ENCODE data around the gene INPP5K. TPM values are rescaled to one million over a fixed set of nuclear protein-coding genes. Genes with fewer than 3 reads are reported as not detected.

Gene INPP5K
- total and polyA plus RNA-seq, 4 donors: 33.6 to 76.7 (median 41.0) TPM

- ATAC-seq (ENCODE audit: insufficient read depth, low FRiP score) (no peak), DNase-seq (no peak)
- no peaks in the 10 kb centered on the region for H3K27me3 ChIP-seq (ENCODE audit: control insufficient read depth in 3 of 3, insufficient read depth in 3 of 3, low read length in 2 of 3)
- H3K27ac ChIP-seq (ENCODE audit: low read depth in 1 of 2, low read length in 1 of 2): peak overlapping the region in 1 of 2 donors; percentile 35
- no peak for TF ChIP-seq CTCF (IDR thresholded peaks at IDR 0.05; ENCODE audit: control extremely low read depth, extremely low read depth)
- peaks cover 0 to 23% (median 5%) of the 10 kb centered on the region in 5 donors for H3K4me1 ChIP-seq (ENCODE audit: control insufficient read depth in 5 of 5, insufficient read depth in 5 of 5, low read length in 5 of 5)
- 71 to 81% methylated on average over 5 of the region's 5 CpGs for WGBS, 2 donors
- no peak overlapping the region for H3K4me3 ChIP-seq
- H3K36me3 ChIP-seq (ENCODE audit: control insufficient read depth in 4 of 4, insufficient read depth in 4 of 4, low read length in 4 of 4): peaks cover 3 to 36% (median 6%) of the 10 kb centered on the region in 4 donors
- H3K9me3 ChIP-seq (ENCODE audit: control insufficient read depth in 4 of 4, insufficient read depth in 3 of 4, low read length in 3 of 4): no peaks in the 10 kb centered on the region
- H3K9ac ChIP-seq (ENCODE audit: insufficient read depth in 1 of 2, low read length in 2 of 2): no peak overlapping the region
Measured at GRCh38 chr17:1505586-1505985, 10.8 kb downstream of the INPP5K start.

- no peaks in the 10 kb centered on the region for H3K27me3 ChIP-seq (ENCODE audit: control insufficient read depth in 3 of 3, insufficient read depth in 3 of 3, low read length in 2 of 3)
- WGBS, 2 donors: 73 to 92% methylated on average over 3 of the region's 3 CpGs
Measured at GRCh38 chr17:1504866-1505265, 11.5 kb downstream of the INPP5K start.

GRCh38 chr17:1503699-1504098, 12.7 kb downstream of the INPP5K start:
- no peak for ATAC-seq (ENCODE audit: insufficient read depth, low FRiP score)
- peak; percentile 76 to 86 (median 82) for DNase-seq
- TF ChIP-seq CTCF (IDR thresholded peaks at IDR 0.05; ENCODE audit: control extremely low read depth, extremely low read depth): no peak
- Histone ChIP-seq H3K4me3 (no peak overlapping the region), H3K4me1 (ENCODE audit: control insufficient read depth in 5 of 5, insufficient read depth in 5 of 5, low read length in 5 of 5) (peaks cover 0 to 23% (median 4%) of the 10 kb centered on the region in 5 donors), H3K27me3 (ENCODE audit: control insufficient read depth in 3 of 3, insufficient read depth in 3 of 3, low read length in 2 of 3) (no peaks in the 10 kb centered on the region), H3K9ac (ENCODE audit: insufficient read depth in 1 of 2, low read length in 2 of 2) (no peak overlapping the region), H3K36me3 (ENCODE audit: control insufficient read depth in 4 of 4, insufficient read depth in 4 of 4, low read length in 4 of 4) (peaks cover 0 to 28% (median 5%) of the 10 kb centered on the region in 4 donors), H3K27ac (ENCODE audit: low read depth in 1 of 2, low read length in 1 of 2) (no peak overlapping the region), H3K9me3 (ENCODE audit: control insufficient read depth in 4 of 4, insufficient read depth in 3 of 4, low read length in 3 of 4) (no peaks in the 10 kb centered on the region)
- 80 to 86% methylated on average over 10 of the region's 10 CpGs for WGBS, 2 donors

More at GRCh38 chr17:1504866-1505265, 11.5 kb downstream of the INPP5K start:
- peaks cover 3 to 37% (median 6%) of the 10 kb centered on the region in 4 donors for H3K36me3 ChIP-seq (ENCODE audit: control insufficient read depth in 4 of 4, insufficient read depth in 4 of 4, low read length in 4 of 4)
- no peak overlapping the region for H3K9ac ChIP-seq (ENCODE audit: insufficient read depth in 1 of 2, low read length in 2 of 2)
- no peaks in the 10 kb centered on the region for H3K9me3 ChIP-seq (ENCODE audit: control insufficient read depth in 4 of 4, insufficient read depth in 3 of 4, low read length in 3 of 4)
- H3K4me1 ChIP-seq (ENCODE audit: control insufficient read depth in 5 of 5, insufficient read depth in 5 of 5, low read length in 5 of 5): peaks cover 0 to 23% (median 5%) of the 10 kb centered on the region in 5 donors
- DNase-seq: no peak
- no peak for ATAC-seq (ENCODE audit: insufficient read depth, low FRiP score)
- H3K27ac ChIP-seq (ENCODE audit: low read depth in 1 of 2, low read length in 1 of 2): peak overlapping the region in 1 of 2 donors; percentile 35
- no peak for TF ChIP-seq CTCF (IDR thresholded peaks at IDR 0.05; ENCODE audit: control extremely low read depth, extremely low read depth)
- H3K4me3 ChIP-seq: no peak overlapping the region

- Histone ChIP-seq H3K4me3 (no peak overlapping the region), H3K9me3 (ENCODE audit: control insufficient read depth in 4 of 4, insufficient read depth in 3 of 4, low read length in 3 of 4) (no peaks in the 10 kb centered on the region), H3K27ac (ENCODE audit: low read depth in 1 of 2, low read length in 1 of 2) (peak overlapping the region in 1 of 2 donors; percentile 38), H3K27me3 (ENCODE audit: control insufficient read depth in 3 of 3, insufficient read depth in 3 of 3, low read length in 2 of 3) (no peaks in the 10 kb centered on the region), H3K9ac (ENCODE audit: insufficient read depth in 1 of 2, low read length in 2 of 2) (no peak overlapping the region), H3K4me1 (ENCODE audit: control insufficient read depth in 5 of 5, insufficient read depth in 5 of 5, low read length in 5 of 5) (peaks cover 2 to 25% (median 11%) of the 10 kb centered on the region in 5 donors), H3K36me3 (ENCODE audit: control insufficient read depth in 4 of 4, insufficient read depth in 4 of 4, low read length in 4 of 4) (peaks cover 0 to 38% (median 4%) of the 10 kb centered on the region in 4 donors)
- no peak for DNase-seq
- TF ChIP-seq CTCF (IDR thresholded peaks at IDR 0.05; ENCODE audit: control extremely low read depth, extremely low read depth): no peak
- ATAC-seq (ENCODE audit: insufficient read depth, low FRiP score): no peak
- 74 to 79% methylated on average over 9 of the region's 9 CpGs for WGBS, 2 donors
Measured at GRCh38 chr17:1498869-1499268, 17.5 kb downstream of the INPP5K start.
